HG03378 (cell line): ENCODE measurements around the gene TAF3.

Source experiments
- ATAC-seq: cut with Tn5 transposase; IDR thresholded peaks from one replicate; pipeline ENCODE4 v1.9.1; 2021; ENCODE audit warnings: mild to moderate bottlenecking, moderate library complexity; ENCODE audit not compliant: unreplicated experiment

Gene TAF3

DNA sequence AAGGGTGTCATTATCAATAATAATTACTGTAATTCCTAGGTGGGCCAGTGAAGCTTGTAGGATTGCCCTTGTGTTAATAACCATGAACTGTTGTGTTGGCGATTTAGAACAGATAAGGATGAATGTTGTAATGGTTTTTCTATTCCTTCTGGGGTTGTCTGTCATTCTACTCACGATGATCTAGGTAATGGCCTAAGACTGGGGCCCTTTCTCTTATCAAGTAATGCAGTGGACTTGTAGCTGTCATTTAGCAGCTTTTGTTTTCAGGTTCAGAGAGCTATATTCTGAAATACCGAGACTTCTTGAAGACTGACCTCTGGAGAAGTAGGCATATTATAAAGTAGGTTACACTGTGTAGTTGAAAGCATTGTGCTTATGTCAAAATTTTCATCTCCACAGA, 110.2 kb downstream of the TAF3 start:
- no peak for ATAC-seq

DNA sequence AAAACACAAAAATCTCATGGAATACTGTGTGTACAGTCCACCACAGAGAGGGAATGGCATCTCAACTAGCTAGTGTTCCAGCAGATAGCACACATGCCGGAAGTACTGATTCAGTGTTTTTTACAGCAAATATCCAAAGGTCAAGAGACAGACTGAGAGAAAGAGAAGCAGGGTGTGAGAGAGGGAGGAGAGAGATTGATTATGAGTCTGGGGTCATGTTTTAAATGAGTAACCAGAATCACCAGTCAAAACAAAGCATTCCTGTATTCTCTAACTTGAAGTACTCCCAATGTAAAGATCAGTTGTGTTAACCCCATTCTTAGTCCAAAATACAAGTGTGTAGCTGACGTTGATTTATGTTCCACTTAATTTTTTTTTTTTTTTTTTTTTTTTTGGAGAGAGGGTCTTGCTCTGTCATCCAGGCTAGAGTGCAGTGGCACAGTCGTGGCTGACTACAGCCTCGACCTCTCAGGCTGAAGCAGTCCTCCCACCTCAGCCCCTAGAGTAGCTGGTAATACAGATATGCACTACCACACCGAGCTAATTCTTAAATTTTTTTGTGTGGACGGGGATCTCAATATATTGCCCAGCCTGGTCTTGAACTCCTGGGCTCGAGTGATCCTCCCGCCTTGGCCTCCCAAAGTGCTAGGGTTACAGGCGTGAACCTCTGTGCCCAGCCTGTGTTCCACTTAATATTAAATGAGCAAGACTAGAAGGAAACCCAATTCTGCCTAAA, 114.2 kb downstream of the TAF3 start:
- no peak for ATAC-seq

DNA sequence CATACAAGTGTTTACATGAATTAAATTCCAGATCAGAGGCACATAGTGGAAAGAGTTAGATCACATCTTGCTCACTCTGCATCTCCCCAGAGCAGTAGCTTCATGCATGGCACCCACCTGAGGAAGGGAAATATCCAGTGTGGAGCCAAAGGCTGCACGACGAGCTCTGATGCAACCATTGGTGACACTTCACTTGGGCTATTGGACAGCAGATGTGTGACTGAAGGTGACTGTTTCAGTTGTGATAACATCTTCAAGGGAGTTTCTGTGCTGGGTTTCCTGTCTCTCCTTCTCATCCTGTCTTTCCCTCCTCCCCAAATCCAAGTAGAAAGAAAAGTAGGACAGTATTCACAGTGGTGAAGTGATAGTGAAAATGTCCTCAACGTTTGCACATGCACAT, 115.0 kb downstream of the TAF3 start:
- ATAC-seq = no peak

DNA sequence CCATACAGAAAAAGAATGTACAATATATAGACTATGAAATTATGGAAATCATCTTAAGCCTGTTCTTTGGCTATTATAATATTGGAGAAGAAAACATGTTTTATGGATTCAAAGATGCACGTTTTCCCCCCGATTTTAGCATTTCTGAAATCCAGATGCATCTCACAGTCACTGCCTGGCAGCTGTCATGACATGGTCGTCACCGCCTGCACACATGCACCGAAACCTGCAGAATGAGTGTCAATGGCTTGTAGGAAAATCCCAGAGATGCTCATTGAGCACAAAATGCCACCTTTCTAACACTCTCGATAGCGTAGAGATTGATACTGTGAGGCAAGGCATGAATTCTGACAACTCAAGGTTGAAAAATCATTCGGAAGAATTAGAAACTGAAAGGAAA, 115.5 kb downstream of the TAF3 start:
- ATAC-seq = no peak

DNA sequence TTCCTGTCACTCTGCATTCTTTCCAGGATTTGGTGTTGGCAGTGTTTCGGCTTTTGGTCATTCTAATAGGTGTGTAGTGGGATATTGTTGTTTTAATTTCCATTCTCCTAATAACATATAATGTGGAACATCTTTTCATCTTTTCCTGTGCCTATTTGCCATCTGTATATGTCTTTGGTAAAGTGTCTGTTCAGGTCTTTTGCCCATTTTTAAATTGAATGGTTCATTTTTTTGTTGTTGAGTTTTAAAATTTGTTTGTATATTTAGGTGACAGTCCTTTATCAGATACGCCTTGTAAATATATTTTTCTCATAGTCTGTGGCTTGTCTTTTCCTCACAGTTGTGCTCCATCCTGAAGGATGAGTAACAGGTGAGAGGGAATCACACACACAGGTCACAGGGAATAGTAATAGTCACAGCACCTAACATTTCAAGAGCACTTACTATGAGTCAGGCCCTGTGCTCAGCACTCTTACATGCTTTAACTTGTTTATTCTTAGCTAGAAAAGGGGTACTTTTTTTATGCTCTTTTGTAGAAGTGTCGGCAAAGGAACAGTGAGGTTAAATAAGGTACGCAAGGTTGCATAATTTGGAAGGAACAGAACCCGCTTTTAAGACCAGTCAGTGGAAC, 119.1 kb downstream of the TAF3 start:
- no peak for ATAC-seq

DNA sequence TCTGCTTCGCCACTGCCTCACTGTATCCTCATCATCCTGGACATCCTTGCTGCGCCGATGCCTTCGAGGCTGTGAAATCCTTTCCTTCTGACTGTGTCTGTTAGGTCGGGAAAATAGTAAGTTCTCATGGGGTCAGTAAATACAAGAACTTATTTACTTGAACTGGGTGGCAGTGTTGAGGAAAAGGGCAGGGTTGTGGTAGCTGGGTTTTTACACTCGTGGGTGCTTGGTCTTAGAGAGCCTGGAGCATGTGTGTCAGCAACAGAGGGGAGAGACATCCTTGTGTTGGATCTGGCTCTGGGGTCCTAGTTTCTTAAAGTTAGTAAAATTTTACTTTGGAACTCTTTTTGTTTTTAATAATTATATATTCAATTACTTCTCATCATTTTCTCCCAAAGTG, 123.3 kb downstream of the TAF3 start:
- ATAC-seq = no peak

DNA sequence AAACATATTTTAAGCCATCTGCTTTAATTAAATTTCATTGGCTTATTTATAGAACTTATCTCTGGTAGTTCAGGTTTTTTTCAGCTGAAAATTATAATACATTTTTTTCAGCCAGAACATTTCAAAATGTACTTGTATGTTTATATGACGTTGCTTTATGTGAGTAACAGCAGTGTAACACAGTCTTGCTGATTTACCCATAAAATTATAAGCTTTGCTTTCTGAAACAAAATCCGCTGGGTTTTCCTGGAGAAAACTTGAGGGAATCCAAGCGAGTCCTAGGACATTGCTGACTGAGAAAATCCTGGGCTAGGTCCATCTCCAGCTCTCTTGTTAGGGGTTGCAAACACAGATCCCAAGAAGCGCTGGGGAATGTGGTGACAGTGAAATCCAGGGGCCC, 124.0 kb downstream of the TAF3 start:
- no peak for ATAC-seq

DNA sequence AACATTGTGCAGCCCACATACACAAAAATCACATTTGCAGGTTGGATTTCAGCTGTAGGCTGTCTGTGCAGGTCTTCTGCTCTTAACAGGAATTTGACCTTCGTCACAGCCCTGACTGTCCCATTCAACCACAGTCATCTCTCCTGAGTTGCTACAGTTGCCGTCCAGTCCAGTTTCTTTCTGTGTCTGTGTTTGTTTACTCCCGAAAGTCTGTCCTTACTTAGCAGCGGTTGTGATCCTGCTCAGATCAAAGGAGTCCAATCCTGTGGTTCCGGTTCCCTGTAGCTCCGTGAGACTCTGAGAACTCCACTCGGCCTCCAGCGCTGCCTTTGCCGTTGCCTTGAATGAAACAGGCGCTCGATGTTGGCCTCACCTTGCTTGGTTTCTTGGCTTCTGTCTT, 124.6 kb downstream of the TAF3 start:
- ATAC-seq = no peak

DNA sequence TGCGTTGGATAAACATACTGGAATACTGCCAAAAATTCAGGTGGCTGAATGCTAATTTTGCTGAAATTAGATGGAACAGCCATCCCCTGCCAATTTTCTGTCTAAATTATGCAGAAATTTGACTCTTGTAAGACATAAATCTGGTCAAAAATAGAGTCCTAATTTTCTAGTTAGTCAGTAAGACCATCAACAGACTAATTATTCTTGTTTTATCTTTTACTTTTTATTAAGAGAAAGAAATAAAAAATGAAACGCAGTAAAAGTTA, 125.8 kb downstream of the TAF3 start:
- ATAC-seq = no peak

DNA sequence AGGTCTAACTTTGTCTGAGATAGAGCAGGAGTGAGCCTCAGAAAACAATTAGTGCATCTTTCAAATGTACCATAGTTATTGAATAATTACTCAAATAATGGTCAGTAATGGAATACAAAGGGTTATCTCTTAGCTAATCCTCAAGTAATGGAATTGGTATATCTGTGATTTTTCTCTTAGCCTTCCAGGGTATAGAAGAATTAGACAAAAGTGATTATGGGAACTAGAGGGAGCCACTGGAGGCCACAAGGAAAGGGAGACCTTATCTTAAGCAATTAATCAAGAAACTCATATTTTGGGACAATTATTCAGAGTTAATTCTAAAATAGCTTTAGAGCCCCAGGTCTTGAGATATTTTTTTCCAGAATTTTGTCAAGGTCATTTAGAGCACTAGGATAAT, 126.2 kb downstream of the TAF3 start:
- ATAC-seq = no peak

DNA sequence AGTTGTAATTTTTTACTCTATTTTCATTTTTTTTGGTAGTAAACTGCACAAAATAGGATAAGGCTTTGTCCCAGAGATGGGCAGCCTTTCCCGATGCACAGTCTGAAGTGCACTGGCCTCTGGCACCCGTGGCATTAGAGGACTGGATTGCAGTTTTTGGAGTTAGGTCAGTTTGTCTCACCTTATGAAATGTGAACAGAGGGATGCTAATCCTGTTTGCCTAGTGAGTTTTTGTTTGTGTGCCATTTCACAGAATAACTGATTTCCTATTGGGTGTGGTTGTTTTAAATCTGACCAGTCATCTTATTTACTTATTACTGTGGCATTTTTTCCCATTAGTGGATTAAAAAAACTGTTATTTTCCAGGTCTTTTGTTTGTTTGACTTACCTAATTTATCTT, 126.7 kb downstream of the TAF3 start:
- ATAC-seq = no peak

DNA sequence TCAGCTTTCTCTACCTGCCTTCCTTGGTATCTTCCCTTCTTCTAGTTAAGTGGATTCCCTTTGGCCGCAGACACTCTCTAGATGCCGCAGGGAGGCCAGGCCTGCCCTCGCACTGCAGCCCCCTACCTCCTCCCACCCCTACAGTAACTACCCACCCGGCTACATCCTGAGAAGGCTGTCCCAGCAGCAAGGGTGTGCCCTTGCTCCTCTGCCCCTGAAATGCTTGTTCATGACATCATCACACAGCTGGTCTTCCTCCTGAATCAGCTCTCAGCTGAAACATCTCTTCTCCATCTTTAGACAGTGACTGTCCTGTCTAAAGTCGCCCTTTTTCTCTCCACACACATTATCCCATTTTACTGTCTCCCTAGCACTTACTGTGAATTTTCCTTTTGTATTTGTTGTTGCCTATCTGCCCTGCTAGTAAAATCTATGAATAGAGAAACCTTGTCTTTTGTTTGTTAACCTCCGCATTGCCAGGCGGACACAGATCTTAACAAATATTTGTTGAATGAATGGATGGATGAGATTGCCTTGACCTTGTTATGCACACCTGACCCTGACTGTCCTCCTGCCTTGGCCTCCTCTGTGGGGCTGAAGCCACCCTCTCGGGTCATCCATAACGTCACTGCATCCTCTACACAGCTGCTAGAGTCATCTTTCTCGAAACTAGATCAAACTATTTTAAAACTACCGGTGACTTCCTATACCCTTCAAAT, 127.3 kb downstream of the TAF3 start:
- no peak for ATAC-seq

DNA sequence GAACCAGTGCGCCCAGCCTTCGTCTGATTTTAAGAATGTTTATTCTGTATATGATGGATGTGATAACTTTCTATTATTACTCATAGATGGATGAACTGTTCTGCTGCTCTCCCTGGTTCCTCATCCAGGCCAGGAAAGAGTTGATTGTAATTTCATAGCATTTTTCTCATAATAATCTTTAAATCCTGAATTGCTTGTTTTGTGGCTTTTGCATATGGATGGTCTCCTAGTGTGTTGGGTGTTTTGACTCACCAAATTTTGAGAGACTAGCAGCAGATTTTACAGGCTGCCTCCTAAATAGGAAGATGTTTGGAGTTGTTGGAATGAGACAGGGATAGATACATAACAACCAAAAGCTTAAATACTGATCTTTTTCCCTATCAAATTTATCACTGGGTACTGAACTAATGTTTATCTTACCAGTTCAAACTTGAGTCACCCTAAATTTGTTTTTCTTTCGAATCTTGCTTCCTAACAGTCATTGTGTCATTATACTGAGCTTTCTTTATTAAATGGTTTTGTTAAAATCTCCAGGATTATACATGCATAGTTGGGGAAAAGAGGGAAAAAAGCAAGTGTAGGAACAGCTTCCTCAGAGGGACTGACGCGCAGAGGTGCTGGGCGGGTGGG, 130.2 kb downstream of the TAF3 start:
- ATAC-seq = no peak

DNA sequence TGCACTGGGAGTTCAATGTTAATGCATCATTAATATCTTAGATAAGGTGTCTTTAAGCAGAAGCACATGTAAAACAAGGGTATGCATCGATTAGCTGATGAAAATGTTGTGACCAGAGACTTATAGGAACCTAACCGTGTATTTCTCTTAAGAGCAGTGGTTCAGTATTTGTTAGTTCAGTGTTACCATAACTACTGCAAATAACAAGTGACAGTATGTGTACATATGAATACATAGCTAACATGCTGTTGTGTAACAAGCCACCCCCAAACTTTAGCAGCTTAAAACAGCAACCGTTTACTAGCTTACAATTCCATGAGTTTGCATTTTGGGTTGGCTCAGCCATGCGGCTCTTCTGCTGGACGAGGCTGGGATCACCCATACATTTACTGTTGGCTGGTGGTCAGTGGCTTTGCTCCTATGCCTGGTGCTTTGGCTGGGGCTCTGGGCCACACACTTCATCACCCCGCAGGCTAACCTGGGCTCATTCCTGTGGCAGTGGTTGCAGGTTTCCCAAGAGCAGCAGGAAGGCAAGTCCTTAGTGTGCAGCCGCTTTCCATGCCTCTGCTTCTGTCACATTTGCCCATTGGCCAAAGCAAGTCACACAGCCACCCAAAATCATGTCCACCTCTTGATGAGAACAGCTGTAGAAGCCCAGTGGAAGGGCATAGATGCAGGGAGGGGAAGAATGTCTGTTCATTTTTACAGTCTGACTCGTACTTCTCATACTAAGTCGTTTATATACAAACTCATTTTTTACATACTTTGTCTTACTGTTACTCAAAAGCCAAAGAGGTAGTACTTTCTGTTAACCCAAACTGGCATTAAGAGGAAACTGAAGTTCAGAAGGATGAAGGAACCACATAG, 132.9 kb downstream of the TAF3 start:
- ATAC-seq = no peak

DNA sequence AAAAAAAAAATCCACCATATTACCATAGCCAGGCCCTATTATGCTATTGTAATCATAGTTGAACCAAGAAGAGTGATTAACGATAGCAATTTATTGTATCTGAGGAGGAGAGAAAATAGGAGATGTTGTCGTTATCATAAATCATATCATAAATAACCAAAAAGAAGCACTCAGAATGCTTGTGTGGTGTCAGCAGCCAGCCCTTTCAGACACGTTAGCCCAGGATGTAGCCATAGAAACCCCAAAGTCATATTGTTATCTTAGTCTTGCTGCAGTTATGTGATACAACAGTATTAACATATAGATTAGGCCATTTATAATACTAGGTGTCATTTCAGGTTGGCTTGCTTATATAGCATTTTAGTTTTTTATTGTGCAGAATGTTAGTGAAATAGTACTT, 134.0 kb downstream of the TAF3 start:
- ATAC-seq = no peak

DNA sequence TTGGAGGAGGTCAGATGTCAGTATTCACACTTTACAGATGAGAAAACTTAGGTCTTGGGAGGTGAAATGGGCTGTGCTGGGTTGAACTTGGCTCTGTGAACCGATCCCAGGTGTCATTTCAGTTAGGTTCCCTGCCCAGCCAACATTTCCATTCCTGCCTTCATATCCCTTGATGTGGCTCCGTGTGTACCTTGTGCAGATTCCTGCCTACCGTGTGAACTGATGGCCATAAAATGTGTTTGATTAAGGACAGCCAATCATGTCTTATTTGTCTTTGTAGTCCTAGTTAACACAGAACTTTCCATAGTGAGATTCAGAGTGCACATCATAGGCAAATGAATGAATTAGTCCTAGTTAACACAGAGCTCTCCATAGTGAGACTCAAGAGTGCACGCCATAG, 135.1 kb downstream of the TAF3 start:
- no peak for ATAC-seq

DNA sequence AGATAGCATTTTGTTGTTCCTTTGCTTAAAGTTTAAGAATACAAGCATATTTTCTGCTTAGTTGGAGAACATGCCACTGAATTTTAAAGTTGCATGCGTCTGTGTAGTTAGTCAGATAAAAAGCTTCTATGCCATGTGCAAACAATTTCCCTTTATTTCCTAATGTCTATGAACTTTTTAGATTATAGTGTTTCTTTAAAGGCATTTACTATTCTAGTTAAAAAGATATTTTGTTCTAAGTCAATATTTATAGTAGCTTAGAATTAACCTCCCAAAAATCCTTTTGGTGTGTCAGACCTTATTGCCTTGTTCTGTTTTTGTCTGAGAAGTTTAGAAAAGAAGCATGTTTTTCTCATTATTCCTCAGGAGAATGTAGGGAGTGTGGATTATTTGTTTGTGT, 137.1 kb downstream of the TAF3 start:
- no peak for ATAC-seq

DNA sequence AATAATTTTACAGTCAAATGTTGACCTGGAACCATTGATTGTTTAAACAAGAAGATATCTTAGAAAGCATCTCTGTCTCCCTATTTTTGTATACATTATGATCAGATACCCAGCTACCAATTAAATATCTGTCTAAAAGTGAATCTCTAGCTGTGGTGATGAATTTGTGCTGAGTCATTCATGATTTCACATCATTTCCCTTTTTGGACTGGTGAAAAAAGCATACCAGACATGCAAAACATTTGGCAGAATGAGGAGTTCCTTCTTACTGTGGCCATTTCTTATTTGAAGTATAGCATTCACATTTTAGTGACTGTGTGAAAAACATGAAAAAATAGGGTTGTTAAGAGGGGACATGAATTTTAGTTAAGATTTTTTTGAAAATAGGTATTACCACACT, 138.2 kb downstream of the TAF3 start:
- peak; percentile 99 for ATAC-seq

DNA sequence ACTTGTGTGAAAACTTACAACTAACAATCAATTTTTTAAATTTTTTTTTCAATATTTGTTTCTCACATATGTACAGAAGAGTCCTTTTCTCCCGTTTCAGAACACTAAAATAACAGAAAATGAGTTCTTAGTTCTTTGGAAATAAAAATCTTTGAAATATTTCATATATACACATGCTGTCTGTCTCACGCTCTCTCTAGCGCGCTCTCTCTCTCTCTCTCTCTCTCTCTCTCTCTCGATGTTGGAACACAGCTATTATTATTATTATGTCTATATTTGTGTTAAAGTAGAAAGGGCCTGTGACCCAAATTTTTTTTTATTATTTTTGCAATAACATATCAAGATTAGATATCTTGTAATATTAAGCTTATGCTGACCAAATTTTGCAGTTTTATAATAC, 139.3 kb downstream of the TAF3 start:
- ATAC-seq = no peak

DNA sequence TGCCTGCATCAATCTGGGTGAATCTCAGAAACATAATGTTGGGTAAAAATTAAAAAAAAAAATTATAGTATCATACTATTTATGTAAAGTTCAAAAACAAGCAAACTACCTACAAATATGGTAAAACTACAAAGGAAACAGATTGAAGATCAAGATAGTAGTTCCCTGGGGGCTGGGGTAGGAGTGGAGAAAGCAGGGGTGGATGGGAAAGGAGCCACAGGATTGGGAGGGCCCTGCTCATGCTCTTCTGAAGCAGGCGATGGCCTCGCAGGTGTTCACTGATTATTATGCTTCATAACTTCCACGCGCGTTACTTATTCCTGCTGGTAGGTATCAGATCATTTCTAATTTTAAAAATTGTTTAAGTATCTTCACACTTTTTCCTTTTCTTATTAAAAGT, 140.1 kb downstream of the TAF3 start:
- ATAC-seq = no peak

DNA sequence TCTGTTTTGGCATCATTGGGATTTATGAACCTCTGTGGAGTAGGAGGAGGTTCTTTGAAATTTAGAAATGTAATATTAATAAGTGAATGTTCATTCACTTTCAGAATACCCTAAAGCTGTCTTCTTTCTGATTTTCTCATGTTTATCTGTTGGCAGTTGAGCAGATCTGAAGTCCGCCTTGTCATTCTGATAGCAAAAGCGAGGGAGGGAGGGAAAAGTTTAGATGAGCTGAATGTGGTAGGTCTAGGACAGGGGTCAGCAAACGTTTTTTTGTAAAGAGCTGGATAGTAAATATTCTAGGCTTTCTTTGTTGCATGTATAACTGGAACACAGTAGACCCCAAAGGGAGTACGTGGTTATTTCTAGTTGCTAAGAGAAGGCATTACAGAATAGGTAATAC, 141.8 kb downstream of the TAF3 start:
- ATAC-seq = no peak
